Kidney (tissue), 14 donors: ENCODE measurements around the gene UBAC2. TPM values are rescaled to one million over a fixed set of nuclear protein-coding genes. Genes with fewer than 3 reads are reported as not detected.

ENCODE experiments used
- DNase-seq, 5 donors: peaks; one replicate each; pipeline ENCODE4 v3.0.0-alpha.2; 2013 to 2020
- FAIRE-seq: peaks from 2 replicates; lab custom pipeline; 2012; peaks lifted over from hg19 to GRCh38; lab: Jason Lieb, UNC
- H3K27ac ChIP-seq, 2 donors: one replicate each; pipeline ENCODE4 v1.7.0; 2013; ENCODE audit warnings: low read depth in 2 of 2, low read length in 2 of 2, inconsistent platforms in 1 of 2
- H3K27me3 ChIP-seq: one replicate; pipeline ENCODE4 v1.7.1; 2013; ENCODE audit warnings: low read length, inconsistent platforms; ENCODE audit not compliant: control insufficient read depth, insufficient read depth
- H3K36me3 ChIP-seq, 3 donors: one replicate each; pipeline versions ENCODE4 v1.7.0 to v1.7.1; 2013; ENCODE audit warnings: low read length in 3 of 3, control low read depth in 1 of 3, inconsistent platforms in 1 of 3; ENCODE audit not compliant: insufficient read depth in 3 of 3, control insufficient read depth in 2 of 3
- H3K4me1 ChIP-seq, 3 donors: one replicate each; pipeline versions ENCODE4 v1.7.0 to v1.7.1; 2013; ENCODE audit warnings: low read length in 3 of 3, inconsistent platforms in 1 of 3, low read depth in 1 of 3; ENCODE audit not compliant: control insufficient read depth in 2 of 3, insufficient read depth in 2 of 3
- H3K4me3 ChIP-seq, 3 donors: one replicate each; pipeline versions ENCODE4 v1.7.0 to v1.8.1; 2013; ENCODE audit warnings: low read length in 3 of 3, control low read depth in 1 of 3, inconsistent platforms in 1 of 3
- H3K9ac ChIP-seq, 3 donors: one replicate each; pipeline versions ENCODE4 v1.7.0 to v1.7.1; 2013; ENCODE audit warnings: low read length in 3 of 3, control low read depth in 1 of 3, inconsistent platforms in 1 of 3
- H3K9me3 ChIP-seq, 3 donors: one replicate each; pipeline versions ENCODE4 v1.7.0 to v1.7.1; 2013; ENCODE audit warnings: low read length in 3 of 3, control low read depth in 1 of 3, inconsistent platforms in 1 of 3; ENCODE audit not compliant: control insufficient read depth in 2 of 3, insufficient read depth in 1 of 3
- intact Hi-C: fragments of 100-400 bp; cut with DNase I; formaldehyde crosslinking; loops from one replicate; pipeline ENCODE4 v1.11.1; 2022
- polyA plus RNA-seq: library from polyadenylated mRNA; stranded (reverse); fragments of 350-450 nt; fragmentation: Illumina TruSeq; extraction: RNeasy Lipid Tissue Mini Kit (QIAGEN cat#74804); gene quantifications from one replicate; pipeline ENCODE4 v1.2.3, GENCODE V29; 2014; ENCODE audit warnings: low read depth, low replicate concordance; ENCODE audit not compliant: insufficient read depth
- total RNA-seq: library from RNA; stranded (reverse); fragmentation: NEBNext Ultra II Directional; extraction: Animal tissue kit (Norgen Biotek cat#: 25700); gene quantifications from one replicate; pipeline ENCODE4 v1.2.1, GENCODE V29; 2021
- TF ChIP-seq, protein P1 (sequence below): IDR thresholded peaks from 3 replicates; pipeline ENCODE4 v1.5.1; 2012; ENCODE audit warnings: mild to moderate bottlenecking, moderate library complexity, borderline replicate concordance; ENCODE audit not compliant: insufficient read depth; ENCODE audit errors: extremely low read depth
- donor health status: control.
- donor health status: control.
- donor health status: control.
- donor health status: control.
- donor health status: control.
- donor health status: DM: yes; HTN: yes; CAD: no.
- donor health status: Normal renal cell carcinoma (clear cell type).

Gene UBAC2
- total and polyA plus RNA-seq, 2 donors from 2014 or later = 61.8 to 77.5 TPM

DNA sequence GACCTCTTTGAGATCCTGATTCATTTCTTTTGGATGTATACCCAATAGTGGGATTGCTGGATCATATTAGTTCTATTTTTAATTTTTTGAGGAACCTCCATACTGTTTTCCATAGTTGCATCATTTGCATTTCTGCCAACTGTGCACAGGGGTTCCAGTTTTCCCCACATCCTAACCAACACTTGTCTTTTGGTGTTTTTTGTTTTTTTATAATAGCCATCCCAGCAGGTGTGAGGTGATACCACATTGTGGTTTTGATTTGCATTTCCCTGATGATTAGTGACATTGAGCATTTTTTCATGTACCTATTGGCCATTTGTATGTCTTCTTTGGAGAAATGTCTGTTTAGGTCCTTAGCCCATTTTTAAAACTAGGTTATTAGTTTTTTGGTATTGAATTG, 125.4 kb downstream of the UBAC2 start:
- Histone ChIP-seq H3K9ac (no peak overlapping the region), H3K27me3 (no peaks in the 10 kb centered on the region), H3K9me3 (no peaks in the 10 kb centered on the region), H3K4me1 (no peaks in the 10 kb centered on the region), H3K27ac (no peak overlapping the region), H3K4me3 (no peak overlapping the region), H3K36me3 (peaks cover 0 to 4% (median 3%) of the 10 kb centered on the region in 3 donors)
- TF ChIP-seq, protein P1, sequence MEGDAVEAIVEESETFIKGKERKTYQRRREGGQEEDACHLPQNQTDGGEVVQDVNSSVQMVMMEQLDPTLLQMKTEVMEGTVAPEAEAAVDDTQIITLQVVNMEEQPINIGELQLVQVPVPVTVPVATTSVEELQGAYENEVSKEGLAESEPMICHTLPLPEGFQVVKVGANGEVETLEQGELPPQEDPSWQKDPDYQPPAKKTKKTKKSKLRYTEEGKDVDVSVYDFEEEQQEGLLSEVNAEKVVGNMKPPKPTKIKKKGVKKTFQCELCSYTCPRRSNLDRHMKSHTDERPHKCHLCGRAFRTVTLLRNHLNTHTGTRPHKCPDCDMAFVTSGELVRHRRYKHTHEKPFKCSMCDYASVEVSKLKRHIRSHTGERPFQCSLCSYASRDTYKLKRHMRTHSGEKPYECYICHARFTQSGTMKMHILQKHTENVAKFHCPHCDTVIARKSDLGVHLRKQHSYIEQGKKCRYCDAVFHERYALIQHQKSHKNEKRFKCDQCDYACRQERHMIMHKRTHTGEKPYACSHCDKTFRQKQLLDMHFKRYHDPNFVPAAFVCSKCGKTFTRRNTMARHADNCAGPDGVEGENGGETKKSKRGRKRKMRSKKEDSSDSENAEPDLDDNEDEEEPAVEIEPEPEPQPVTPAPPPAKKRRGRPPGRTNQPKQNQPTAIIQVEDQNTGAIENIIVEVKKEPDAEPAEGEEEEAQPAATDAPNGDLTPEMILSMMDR = no peak
- intact Hi-C loops = no loop called here
- DNase-seq = no peak
- no peak for FAIRE-seq

DNA sequence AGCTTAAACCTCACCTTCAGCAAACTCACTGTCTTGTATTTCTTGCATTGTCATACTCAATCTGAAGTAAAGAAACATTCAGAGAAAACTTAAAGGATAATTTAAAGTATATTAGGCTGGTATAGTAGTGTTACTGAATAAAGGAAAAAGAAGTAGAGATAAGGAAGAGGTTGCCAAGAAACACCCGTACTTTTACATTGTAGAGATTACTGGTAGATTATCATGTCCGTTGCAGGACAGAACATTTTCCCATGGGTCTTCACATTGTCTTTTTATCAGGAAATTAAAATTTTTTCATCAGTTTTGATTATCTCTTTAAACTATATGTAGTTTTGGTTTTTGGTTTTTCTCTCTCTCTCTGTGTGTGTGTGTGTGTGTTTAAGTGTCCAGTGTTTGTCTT, 126.5 kb downstream of the UBAC2 start:
- FAIRE-seq = no peak
- no peak for DNase-seq
- intact Hi-C loops = no loop called here
- TF ChIP-seq, protein P1 = no peak
- H3K4me3 ChIP-seq = no peak overlapping the region
- H3K36me3 ChIP-seq = peaks cover 0 to 4% (median 3%) of the 10 kb centered on the region in 3 donors
- no peak overlapping the region for H3K9ac ChIP-seq
- H3K4me1 ChIP-seq = no peaks in the 10 kb centered on the region
- H3K9me3 ChIP-seq = no peaks in the 10 kb centered on the region
- H3K27ac ChIP-seq = no peak overlapping the region
- H3K27me3 ChIP-seq = no peaks in the 10 kb centered on the region

DNA sequence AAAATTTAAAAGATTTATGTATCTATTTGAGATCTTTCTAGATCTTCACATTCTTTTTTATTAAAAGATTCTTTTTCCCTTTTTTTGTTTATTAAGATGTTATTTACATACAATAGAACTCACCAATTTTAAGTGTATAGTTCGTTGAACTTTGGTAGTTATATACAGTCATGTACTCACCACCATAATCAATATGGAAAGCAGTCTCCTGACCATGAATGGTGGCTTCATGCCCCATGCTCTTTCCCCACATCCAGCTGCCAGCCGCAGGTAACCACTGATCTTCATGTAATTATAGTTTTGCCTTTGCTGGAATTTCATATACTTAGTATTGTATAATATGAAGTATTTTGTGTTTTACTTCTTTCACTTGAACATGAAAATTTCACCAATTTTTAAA, 127.1 kb downstream of the UBAC2 start:
- Histone ChIP-seq H3K27me3 (no peaks in the 10 kb centered on the region), H3K36me3 (peaks cover 0 to 4% (median 3%) of the 10 kb centered on the region in 3 donors), H3K27ac (no peak overlapping the region), H3K9me3 (no peaks in the 10 kb centered on the region), H3K9ac (no peak overlapping the region), H3K4me1 (no peaks in the 10 kb centered on the region), H3K4me3 (no peak overlapping the region)
- FAIRE-seq (no peak), DNase-seq (no peak)
- intact Hi-C loops = no loop called here
- TF ChIP-seq, protein P1 = no peak

DNA sequence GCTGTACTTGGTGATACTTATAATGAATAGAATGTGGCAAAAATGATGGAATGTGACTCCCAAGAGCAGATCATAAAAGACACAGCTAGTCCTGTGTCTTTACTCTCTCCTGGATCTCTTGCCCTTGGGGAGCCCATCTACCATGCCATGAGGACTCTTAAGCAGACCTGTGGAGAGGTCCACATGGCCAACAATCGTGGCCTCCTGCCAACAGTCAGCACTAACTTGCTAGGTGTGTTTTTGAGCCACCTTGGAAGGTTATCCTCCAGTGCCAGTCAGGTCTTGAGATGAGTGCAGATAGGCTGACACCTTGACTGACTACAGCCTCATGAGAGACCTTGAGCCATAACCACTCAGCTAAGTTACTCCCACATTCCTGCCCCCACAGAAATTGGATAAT, 128.8 kb downstream of the UBAC2 start:
- Histone ChIP-seq H3K27ac (no peak overlapping the region), H3K9me3 (no peaks in the 10 kb centered on the region), H3K4me1 (no peaks in the 10 kb centered on the region), H3K4me3 (no peak overlapping the region), H3K9ac (no peak overlapping the region), H3K27me3 (no peaks in the 10 kb centered on the region), H3K36me3 (peaks cover 0 to 4% (median 3%) of the 10 kb centered on the region in 3 donors)
- intact Hi-C loops = no loop called here
- DNase-seq (no peak), FAIRE-seq (no peak)
- TF ChIP-seq, protein P1 = no peak
